Measurements from ENCODE around the gene EDN2.

Gene EDN2

GRCh38 chr1:41454406-41454805, 30.1 kb downstream of the EDN2 start:
- TF ChIP-seq CTCF (conservative IDR thresholded peaks at IDR 0.05; ENCODE audit: low read depth, low read length), result no peak
- H3K4me3 ChIP-seq (ENCODE audit: low read depth, low read length), result no peak overlapping the region
- DNase-seq (ENCODE audit: low read depth), result no peak

GRCh38 chr1:41452704-41453290, 31.7 kb downstream of the EDN2 start:
- DNase-seq (ENCODE audit: low read depth), result no peak
- TF ChIP-seq CTCF (conservative IDR thresholded peaks at IDR 0.05; ENCODE audit: low read depth, low read length), result no peak
- H3K4me3 ChIP-seq (ENCODE audit: low read depth, low read length), result no peak overlapping the region

GRCh38 chr1:41450747-41451285, 33.7 kb downstream of the EDN2 start:
- TF ChIP-seq CTCF (conservative IDR thresholded peaks at IDR 0.05; ENCODE audit: low read depth, low read length), result no peak
- H3K4me3 ChIP-seq (ENCODE audit: low read depth, low read length), result no peak overlapping the region
- no peak for DNase-seq (ENCODE audit: low read depth)

- no peak for DNase-seq (ENCODE audit: low read depth)
- H3K4me3 ChIP-seq (ENCODE audit: low read depth, low read length), result no peak overlapping the region
- TF ChIP-seq CTCF (conservative IDR thresholded peaks at IDR 0.05; ENCODE audit: low read depth, low read length), result no peak
Observed at GRCh38 chr1:41449326-41449921, 35.1 kb downstream of the EDN2 start.

GRCh38 chr1:41448821-41449220, 35.7 kb downstream of the EDN2 start:
- no peak overlapping the region for H3K4me3 ChIP-seq (ENCODE audit: low read depth, low read length)
- no peak for DNase-seq (ENCODE audit: low read depth)
- no peak for TF ChIP-seq CTCF (conservative IDR thresholded peaks at IDR 0.05; ENCODE audit: low read depth, low read length)

GRCh38 chr1:41447995-41448770, 36.3 kb downstream of the EDN2 start:
- no peak overlapping the region for H3K4me3 ChIP-seq (ENCODE audit: low read depth, low read length)
- TF ChIP-seq CTCF (conservative IDR thresholded peaks at IDR 0.05; ENCODE audit: low read depth, low read length), result no peak
- peak; percentile 40 for DNase-seq (ENCODE audit: low read depth)

All from choroid plexus epithelial cell (primary cell).